Esophagus muscularis mucosa (tissue), 4 donors: ENCODE results near the gene NTN3. TPM values are rescaled to one million over a fixed set of nuclear protein-coding genes. Genes with fewer than 3 reads are reported as not detected.

ENCODE experiments used
- DNase-seq: peaks from one replicate; pipeline ENCODE4 v3.0.0-alpha.2; 2017; ENCODE audit errors: extremely low spot score
- H3K27ac ChIP-seq, 4 donors: fragments of 200-600 bp; sonication (generic); replicated peaks in 1 of 4; 1 replicate in 3 of 4; 2 replicates in 1 of 4; pipeline ENCODE4 v1.5.1; 2016 to 2019; ENCODE audit warnings: mild to moderate bottlenecking in 1 of 4
- H3K27me3 ChIP-seq, 4 donors: fragments of 200-600 bp; sonication (generic); one replicate each; pipeline versions ENCODE4 v1.5.1 to v1.6.0; 2016 to 2019
- H3K36me3 ChIP-seq, 4 donors: fragments of 200-600 bp; sonication (generic); one replicate each; pipeline ENCODE4 v1.5.1; 2016 to 2019
- H3K4me1 ChIP-seq, 4 donors: fragments of 200-600 bp; sonication (generic); one replicate each; pipeline ENCODE4 v1.5.1; 2016 to 2019
- H3K4me3 ChIP-seq, 4 donors: fragments of 200-600 bp; sonication (generic); 1 replicate in 2 of 4; 2 replicates in 2 of 4; pipeline ENCODE4 v1.5.1; 2016 to 2019; ENCODE audit warnings: mild to moderate bottlenecking in 4 of 4, moderate library complexity in 1 of 4
- H3K9me3 ChIP-seq, 4 donors: fragments of 200-600 bp; sonication (generic); 1 replicate in 3 of 4; 2 replicates in 1 of 4; pipeline ENCODE4 v1.5.1; 2016 to 2019
- CTCF ChIP-seq, 3 experiments: fragments of 200-600 bp in 2 of 3; fragments of 450-650 bp in 1 of 3; sonication (generic) in 2 of 3; IDR thresholded peaks; one replicate each; pipeline ENCODE4 v1.5.1; 2017 to 2019; ENCODE audit warnings: antibody characterized with exemption in 3 of 3, mild to moderate bottlenecking in 2 of 3, moderate library complexity in 1 of 3
- EP300 ChIP-seq: sonication (generic); formaldehyde crosslinking; IDR thresholded peaks from one replicate; pipeline ENCODE4 v1.6.1; 2017; ENCODE audit warnings: antibody characterized with exemption
- POLR2A ChIP-seq: fragments of 450-650 bp; IDR thresholded peaks from one replicate; pipeline ENCODE4 v1.6.1; 2017; ENCODE audit warnings: antibody characterized with exemption, moderate library complexity, mild to moderate bottlenecking, low read depth
- POLR2AphosphoS5 ChIP-seq, 2 donors: sonication (generic); formaldehyde crosslinking; IDR thresholded peaks; one replicate each; pipeline ENCODE4 v1.6.1; 2017; ENCODE audit warnings: antibody characterized with exemption in 2 of 2
- WGBS: methylation state at CpG from one replicate; pipeline ENCODE4 v1.1.5; 2018; 5-methylcytosine and 5-hydroxymethylcytosine counted together
- intact Hi-C: fragments of 100-400 bp; cut with DNase I; formaldehyde crosslinking; loops from one replicate; pipeline ENCODE4 v1.15.1; 2023
- small RNA-seq, 3 donors: library from RNA; depleted of rRNA; stranded (forward); fragments of <200 nt; gene quantifications; one replicate each; pipeline ENCODE3, GENCODE V24; 2016
- total RNA-seq, 4 donors: library from RNA; depleted of rRNA; stranded (reverse); fragments of >200 nt; gene quantifications; one replicate each; pipeline versions ENCODE4 v1.1.0 to v1.2.1, GENCODE V29; 2016

NTN3 gene
- total RNA-seq, 4 donors from 2014 or later: 0.19 to 0.42 (median 0.29) TPM; not detected in 1

- peak within 1 kb of the TSS; percentile 92 to 100 (median 98) for H3K27ac ChIP-seq
- H3K9me3 ChIP-seq: no peaks in the 10 kb centered on the region
- H3K27me3 ChIP-seq: no peaks in the 10 kb centered on the region
- 0% methylated on average over 32 of the region's 83 CpGs for WGBS
- TF ChIP-seq POLR2AphosphoS5 (IDR thresholded peaks at IDR 0.05) (peak; percentile 83 to 93), POLR2A (no peak)
- intact Hi-C loops: no loop called here
- H3K36me3 ChIP-seq: peaks cover 0 to 43% (median 38%) of the 10 kb centered on the region in 4 donors
- DNase-seq: peak; percentile 98
- peaks cover 55 to 63% (median 60%) of the 10 kb centered on the region in 4 donors for H3K4me1 ChIP-seq
- H3K4me3 ChIP-seq: peak within 1 kb of the TSS; percentile 65 to 87 (median 73)
Measured at GRCh38 chr16:2520097-2520783, 49.1 kb downstream of the NTN3 start, which contains the start of gene AMDHD2. TSS of gene AMDHD2 (plus strand) at chr16:2520371. CDS start at chr16:2520459, 88 bp downstream.

GRCh38 chr16:2520784-2521531 lies 49.9 kb downstream of the NTN3 start:
- 25% methylated on average over 29 of the region's 41 CpGs for WGBS
- Histone ChIP-seq H3K27me3 (no peaks in the 10 kb centered on the region), H3K4me1 (peaks cover 48 to 56% (median 54%) of the 10 kb centered on the region in 4 donors), H3K4me3 (peak overlapping the region; percentile 65 to 87 (median 73)), H3K27ac (peak overlapping the region; percentile 92 to 100 (median 98)), H3K9me3 (no peaks in the 10 kb centered on the region), H3K36me3 (peaks cover 0 to 50% (median 45%) of the 10 kb centered on the region in 4 donors)
- DNase-seq: no peak
- intact Hi-C loops: no loop called here
- no peak for TF ChIP-seq POLR2AphosphoS5 (IDR thresholded peaks at IDR 0.05)
- no peak for TF ChIP-seq EP300
- TF ChIP-seq POLR2A: no peak
- no peak for TF ChIP-seq CTCF (IDR thresholded peaks at IDR 0.05)

Small RNAs within 50 kb of the gene (small RNA-seq; reads per million reads assigned to genes)
- gene AC093525.1 (0 reads per million in 3 donors), gene MIR6768 (0 reads per million in 3 donors)

Other genes with a start within 250 kb of the NTN3 start
- 10 to 100 TPM; 19.1 to 39.7 (median 28.5) TPM for gene E4F1, start 247.7 kb upstream of the NTN3 start, total RNA-seq
- under 1 TPM; 0.50 to 0.86 (median 0.67) TPM for gene DNASE1L2, start 234.9 kb upstream of the NTN3 start, total RNA-seq
- 100 to 1,000 TPM in 1 of 4 donors, 10 to 100 TPM in 3; 51.9 to 115 (median 86.6) TPM for gene ECI1, start 219.7 kb upstream of the NTN3 start, total RNA-seq
- gene RNPS1, start 203.2 kb upstream of the NTN3 start, total RNA-seq: 100 to 1,000 TPM; 114 to 179 (median 151) TPM
- 10 to 100 TPM; 10.4 to 30.7 (median 18.1) TPM for gene ABCA3, start 130.6 kb upstream of the NTN3 start, total RNA-seq
- gene CCNF, start 41.9 kb upstream of the NTN3 start, total RNA-seq: 1 to 10 TPM in 3 of 4 donors, under 1 TPM in 1; 0.83 to 2.5 (median 1.5) TPM
- gene TEDC2, start 11.2 kb upstream of the NTN3 start, total RNA-seq: 1 to 10 TPM in 1 of 4 donors, not detected in 3; 1.5 TPM
- gene TBC1D24, start 3.8 kb downstream of the NTN3 start, total RNA-seq: 10 to 100 TPM in 2 of 4 donors, 1 to 10 TPM in 2; 7.0 to 14.1 (median 11.5) TPM
- 10 to 100 TPM; 42.8 to 85.0 (median 69.0) TPM for gene ATP6V0C, start 42.7 kb downstream of the NTN3 start, total RNA-seq
- gene AMDHD2, start 49.1 kb downstream of the NTN3 start, total RNA-seq: 10 to 100 TPM; 20.0 to 33.2 (median 26.4) TPM
- gene CEMP1, start 60.1 kb downstream of the NTN3 start, total RNA-seq: not detected
- 10 to 100 TPM; 28.3 to 45.7 (median 35.0) TPM for gene PDPK1, start 66.7 kb downstream of the NTN3 start, total RNA-seq
- 10 to 100 TPM in 3 of 4 donors, 1 to 10 TPM in 1; 9.1 to 22.1 (median 15.7) TPM for gene KCTD5, start 211.2 kb downstream of the NTN3 start, total RNA-seq
- gene PRSS27, start 248.9 kb downstream of the NTN3 start, total RNA-seq: 1 to 10 TPM in 3 of 4 donors, under 1 TPM in 1; 0.75 to 4.2 (median 2.2) TPM